ENCODE measurements around the gene ZBTB12.
"Not testable (repeated sequence)": the region's sequence is repeated elsewhere in the genome, so short reads cannot be mapped to it uniquely, and the experiment has no call there.

The ZBTB12 gene

DNA sequence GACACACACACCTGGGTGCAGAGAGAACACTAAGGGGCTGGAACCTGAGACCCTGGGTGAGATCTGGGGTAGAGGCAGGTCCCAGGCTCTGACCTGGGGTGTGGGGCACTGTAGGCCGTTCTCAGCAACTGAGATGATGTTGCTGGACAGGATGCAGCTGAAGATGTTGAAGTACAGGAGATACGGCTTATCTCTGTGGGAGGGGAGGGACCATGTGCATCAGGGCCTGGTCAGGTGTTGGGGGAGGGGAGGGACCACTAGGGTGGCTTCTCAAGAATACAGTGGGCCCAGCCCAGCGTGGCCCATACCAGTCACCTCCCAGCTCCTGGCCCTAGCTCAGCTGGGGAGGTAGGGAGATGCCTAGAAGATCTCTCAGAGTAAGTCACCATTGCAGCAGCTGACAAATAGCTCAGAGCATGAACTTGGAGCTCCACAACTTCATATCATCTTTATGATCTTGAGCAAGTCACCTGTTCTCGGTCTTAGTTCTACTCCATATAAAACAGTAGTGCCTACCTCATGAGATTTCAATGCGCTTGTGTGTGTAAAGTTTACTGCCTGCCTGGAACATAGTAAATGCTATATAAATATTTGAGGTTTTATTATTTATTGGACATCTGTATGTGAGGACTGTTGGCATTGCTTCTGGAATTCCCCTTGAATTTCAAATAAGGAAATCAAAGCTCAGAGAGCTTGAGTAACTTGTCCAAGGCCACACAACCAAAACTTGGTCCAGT is 26.9 kb downstream of the ZBTB12 start:
- no peak for DNase-seq

DNA sequence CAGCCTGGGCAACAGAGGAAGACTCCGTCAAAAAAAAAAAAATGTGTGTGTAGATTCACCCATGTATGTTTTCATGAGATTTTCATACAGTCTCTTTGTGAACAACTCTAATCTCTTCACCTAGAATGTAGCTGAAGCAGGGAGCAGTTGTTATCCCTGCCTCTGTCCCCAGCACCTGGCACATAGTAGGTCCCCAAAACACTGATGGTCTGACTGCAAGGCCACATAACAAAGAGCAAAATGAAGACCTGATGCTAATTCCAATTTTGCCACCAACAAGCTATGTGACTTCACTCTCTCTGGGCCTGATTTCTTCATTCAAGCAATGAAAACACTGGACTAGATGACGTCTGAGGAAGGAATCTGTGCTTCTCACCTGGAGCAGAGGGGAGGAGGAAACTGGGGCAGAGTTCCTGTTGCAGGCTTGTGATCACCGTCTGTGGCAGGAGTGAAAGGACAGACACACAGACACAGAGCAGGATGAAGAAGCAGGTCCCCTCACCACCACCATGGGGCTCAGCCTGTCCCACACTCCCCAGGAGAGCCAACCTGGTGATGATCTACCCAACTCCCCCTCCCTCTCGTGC is 27.7 kb downstream of the ZBTB12 start:
- DNase-seq = no peak

DNA sequence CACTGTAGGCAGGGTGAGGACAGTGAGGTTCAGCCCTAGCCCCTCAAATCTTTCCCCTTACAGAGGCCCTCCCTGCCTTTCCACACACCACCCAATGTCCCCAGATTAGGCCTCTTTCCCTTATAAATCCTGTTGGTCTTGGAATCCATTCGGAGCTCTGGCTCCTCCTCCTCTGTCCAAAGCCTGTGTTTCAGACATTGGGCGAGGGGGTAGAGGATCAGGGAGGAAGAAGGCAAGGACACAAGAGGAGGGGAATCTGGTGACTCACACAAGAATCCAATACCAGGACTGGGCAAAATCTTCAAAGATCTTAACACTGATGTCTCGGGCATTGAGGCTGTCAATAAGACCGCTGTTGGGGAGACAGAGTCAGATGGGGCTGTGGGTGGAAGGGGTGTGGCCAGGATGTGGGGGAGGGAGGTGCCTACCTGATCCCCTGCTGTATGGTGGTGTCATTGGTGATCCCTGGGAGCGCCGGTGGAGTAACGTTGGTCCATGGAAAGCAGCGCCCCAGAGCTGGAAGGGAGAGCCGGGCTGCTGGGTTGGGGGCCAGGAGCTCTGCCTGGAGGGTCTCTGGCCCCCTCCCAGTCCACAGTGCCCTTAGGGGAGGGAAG is 30.7 kb downstream of the ZBTB12 start:
- DNase-seq = no peak

DNA sequence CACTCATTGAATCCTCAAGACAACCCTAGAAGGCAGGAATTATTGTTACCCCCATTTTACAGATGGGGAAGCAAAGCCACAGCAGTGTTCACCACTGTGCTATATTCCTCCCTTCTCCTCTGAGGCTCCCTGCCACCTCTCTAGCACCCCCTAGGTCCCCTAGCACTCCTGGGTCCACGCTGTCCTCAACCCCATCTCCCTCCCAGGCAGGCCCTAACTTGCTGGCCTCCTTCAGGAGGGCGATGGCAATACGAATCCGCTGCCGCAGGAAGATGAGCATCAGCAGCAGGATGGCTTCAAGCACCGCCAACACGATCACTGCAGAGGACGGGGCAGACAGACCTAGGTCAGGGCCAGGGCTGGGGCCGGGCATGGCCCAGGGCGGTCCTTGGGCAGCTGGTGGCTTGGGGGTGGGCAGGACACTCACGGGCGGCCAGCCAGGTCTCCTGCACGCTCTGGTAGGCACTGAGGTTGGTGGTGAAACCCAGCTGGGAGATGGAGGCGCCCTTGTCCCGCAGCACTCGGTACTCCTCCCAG is 31.4 kb downstream of the ZBTB12 start:
- no peak for DNase-seq

DNA sequence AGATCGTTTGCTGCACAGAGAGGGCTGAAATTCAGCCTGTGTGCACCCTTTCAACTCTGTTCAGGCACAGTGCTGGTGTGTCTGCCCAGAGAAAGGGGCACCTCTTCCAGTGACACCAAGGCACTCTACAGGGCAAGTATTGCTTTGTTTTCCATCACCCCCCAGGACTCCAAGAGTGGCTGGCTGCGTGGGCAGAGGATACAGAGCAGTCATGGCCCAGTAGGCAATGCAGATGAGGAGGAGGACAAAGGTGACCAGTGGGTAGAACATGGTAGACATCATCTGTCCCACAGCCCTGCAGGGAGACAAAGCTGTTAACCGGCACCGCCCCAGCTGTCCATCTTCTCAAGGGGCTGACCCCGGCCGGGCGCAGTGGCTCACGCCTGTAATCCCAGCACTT is 32.5 kb downstream of the ZBTB12 start:
- DNase-seq = no peak

DNA sequence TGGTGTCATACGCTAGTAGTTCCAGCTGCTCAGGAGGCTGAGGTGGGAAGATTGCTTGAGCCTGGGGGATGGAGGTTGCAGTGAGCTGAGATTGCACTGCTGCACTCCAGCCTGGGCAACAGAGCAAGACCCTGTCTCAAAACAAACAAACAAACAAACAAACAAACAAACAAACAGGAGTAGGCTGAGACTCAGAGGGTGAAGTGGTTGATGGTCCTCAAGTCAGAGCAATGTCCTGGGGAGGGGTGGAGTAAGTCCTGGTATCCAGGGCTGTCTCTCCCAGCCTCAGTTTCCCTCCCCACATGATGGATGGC is 33.3 kb downstream of the ZBTB12 start:
- not testable (repeated sequence) for DNase-seq

DNA sequence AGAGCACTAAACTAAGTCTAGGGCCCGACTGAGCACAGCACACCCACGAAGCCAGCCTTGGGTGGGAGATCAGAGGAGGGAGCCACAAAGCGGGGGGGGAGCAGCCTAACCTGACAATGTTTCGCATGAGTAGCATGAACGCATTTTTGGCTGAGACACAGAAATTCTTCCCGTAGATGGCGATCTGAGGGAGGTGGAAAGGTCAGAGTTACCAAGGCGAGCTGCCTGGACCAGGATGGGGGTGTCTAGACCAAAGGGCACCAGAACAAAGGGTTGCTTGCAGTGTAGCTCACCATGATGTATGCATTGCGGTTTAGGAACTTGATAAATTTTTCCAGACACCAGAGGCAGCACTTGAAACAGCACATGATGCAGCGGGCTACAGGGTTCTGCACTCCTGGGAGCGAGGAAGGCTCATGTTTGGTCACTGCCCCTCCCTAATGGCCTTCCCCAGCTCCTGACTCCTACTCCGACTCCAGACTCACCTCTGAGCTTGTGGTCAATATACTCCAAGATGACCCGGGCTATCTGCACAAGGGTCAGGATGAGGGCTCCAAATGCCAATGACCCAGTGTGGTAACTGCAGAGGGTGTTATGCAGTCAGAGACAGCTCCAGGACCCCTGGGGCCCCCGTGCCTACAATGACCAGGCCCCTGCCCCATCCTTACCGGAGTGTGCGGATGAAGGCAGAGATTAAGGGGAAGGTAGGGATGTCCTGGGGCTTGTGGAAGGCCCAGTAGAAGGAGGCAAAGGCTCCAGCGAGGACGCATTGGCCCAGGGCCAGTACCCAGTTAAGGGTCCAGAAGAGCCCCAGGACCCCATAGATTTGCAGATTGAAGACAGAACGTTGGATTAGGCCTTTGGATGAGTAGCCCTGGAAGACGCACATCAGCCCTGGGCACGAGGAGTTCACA is 36.4 kb downstream of the ZBTB12 start:
- DNase-seq = no peak

DNA sequence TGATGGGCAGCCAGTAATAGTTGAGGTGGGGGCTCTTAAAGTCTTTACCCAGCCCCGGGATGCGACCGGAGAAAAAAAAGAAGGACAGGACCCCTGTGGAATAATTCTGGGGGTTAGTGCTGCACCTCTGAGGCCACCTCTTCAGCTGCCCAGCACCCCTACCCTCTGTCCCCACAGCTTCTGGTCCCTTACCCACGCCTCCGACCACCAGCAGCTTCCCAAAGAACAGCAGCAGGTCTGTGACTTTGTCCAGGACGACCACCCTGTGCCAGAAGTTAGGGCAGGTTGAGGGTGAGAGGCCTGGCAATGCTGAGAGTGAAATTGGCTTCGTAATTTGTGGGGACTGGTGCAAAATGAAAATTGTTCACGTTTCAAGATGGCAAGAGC is 37.1 kb downstream of the ZBTB12 start:
- DNase-seq = no peak

DNA sequence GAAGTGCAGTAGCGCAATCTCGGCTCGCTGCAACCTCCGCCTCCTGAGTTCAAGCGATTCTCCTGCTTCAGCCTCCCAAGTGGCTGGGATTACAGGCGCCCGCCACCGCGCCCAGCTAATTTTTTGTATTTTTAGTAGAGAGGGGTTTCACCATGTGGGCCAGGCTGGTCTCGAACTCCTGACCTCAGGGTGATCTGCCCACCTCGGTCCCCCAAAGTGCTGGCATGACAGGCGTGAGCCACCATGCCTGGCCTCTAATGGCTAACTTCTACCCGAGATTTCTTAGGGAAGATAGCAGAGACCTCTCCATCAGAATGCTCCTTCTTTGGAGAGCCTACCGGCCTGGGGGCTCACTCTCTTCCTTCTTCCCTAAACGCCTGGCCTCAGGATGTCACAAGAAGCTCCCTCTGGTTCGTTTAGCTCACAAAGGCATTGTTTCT is 37.7 kb downstream of the ZBTB12 start:
- not testable (repeated sequence) for DNase-seq

DNA sequence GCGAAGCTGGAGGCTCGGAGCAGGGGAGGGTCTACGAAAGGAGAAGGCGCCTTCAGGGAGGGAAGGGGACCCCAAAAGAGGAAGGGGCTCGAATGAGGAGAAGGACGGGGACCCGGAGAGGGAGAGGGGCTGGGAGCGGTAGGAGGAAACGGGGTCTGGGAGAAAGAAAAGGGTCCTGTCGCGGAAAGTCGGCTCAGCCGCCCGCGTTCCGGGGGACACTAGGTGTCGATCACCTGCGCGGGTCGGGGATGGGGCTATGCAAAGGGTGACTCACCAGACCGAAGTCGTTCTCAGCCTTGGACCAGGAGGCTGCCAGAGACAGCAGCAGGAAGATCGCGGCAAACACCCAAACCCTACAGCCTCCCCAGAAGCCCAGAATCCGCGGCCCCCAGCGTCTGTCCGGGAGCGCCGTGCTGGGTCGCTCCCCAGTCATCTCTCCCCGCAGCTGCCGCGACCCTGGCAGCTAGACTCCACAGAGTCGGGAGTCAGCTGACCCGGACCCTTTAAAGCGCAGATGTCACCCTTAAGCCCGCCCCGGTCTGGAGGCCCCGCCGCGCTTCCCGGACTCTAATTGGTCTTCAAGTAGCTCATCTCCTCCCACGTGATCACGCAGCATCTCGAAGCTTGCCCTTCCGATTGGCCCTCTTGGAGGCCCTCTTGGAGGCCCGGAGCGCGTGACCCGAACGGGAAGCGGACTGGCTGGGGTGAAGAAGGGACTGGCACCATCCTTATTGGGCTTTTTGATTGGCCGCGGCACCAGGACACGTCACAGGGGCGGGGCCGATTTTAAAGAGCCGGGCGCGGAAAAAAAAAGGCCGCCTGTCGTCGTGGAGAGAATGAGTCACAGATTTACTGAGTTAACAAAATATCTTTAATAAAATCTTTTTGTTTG is 39.3 kb downstream of the ZBTB12 start, which contains the start of gene NEU1:
NEU1 (minus strand) TSS at position 478 of the 892 bp plus-strand sequence; CDS start at position 433, 45 bp downstream.
- peak; percentile 100 for DNase-seq

DNA sequence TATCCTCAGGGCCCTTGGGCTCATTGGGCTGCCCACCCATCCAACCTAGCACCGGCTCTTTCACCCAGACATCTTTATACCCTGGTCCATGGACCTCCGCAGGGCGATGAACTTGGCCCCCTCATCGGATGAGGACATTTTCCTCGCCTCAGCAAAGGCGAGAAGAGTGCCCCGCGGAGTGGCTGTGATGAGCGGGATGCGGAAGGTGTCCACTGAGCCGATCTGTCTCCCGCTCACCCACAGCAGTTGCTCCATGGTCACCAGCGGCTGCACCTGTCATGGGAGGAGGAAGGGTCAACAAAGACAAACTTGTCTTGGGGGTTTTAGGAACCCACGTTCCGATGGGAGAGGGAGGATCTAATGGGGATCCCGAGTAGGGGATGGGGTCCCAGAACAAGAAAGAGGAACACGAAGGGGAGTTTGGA is 40.0 kb downstream of the ZBTB12 start:
- no peak for DNase-seq

DNA sequence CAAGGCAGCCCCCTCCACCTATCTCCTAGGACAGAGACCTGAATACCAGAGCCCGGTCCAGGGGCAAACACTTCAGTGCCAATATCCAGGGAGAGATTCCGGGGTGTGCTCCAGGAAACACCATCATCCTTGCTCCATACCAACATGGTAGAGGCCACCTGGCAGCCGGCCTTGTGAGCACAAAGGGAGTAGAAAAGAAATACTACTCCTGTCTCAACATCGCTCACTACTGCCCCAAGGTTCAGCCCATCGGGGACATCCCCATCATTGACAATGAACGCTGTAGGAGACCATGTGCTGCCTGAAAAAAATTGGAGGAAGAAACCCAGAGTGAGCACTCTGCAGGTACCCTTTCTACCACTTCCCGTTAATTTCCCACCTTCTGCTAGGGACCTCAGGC is 40.7 kb downstream of the ZBTB12 start:
- DNase-seq = no peak

DNA sequence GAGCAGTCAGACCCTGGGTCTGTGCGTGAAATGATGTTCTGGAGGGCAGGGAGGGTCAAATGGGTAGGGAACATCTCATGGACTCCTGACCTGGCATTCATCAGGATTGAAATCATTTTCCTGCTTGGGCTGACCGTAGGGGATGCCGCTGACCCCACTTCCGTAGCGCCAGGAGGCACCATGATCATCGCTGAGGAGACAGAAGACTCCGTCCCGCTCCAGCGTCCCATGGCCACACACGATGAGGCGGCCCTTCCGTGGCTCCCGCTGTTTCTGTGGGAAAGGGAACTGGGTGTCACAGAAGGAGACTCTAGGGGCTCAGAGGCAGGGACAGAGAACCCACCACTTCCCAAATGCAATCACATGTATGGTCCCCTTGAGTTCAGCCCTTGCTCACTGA is 41.5 kb downstream of the ZBTB12 start:
- DNase-seq = no peak

DNA sequence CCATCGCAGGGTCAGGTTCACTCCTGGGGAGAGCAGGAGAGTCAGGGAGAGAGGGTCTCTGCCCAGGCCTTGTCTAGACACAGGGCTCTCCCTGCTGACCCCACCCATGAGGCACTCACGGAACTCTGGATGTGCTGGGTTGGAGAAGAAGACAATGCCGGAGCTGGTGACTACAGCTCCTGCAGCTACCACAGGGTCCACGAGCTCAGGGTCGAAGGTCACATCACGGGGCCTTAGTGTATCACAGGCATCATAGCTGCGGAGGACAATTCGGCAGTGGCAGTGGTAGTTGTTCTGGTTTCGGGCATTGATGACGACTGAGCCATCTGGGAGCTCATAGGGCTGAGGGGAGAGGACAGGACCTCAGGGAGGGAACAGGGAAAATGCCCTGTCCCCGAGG is 42.0 kb downstream of the ZBTB12 start:
- no peak for DNase-seq

DNA sequence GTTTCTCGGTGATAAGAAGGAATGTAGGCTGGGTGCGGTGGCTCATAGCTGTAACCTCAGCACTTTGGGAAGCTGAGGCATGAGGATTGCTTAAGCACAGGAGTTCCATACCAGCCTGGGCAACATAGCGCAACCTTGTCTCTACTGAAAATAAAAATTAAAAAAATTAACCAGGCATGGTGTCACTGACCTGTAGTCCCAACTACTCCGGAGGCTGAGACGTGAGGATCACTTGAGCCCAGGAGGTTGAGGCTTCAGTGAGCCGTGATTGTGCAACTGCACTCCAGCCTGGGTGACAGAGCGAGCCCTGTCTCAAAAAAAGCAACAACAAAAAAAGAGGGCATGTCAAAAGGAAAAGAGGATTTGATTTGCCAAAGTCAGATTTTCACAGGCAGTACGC is 43.2 kb downstream of the ZBTB12 start:
- DNase-seq = no peak

DNA sequence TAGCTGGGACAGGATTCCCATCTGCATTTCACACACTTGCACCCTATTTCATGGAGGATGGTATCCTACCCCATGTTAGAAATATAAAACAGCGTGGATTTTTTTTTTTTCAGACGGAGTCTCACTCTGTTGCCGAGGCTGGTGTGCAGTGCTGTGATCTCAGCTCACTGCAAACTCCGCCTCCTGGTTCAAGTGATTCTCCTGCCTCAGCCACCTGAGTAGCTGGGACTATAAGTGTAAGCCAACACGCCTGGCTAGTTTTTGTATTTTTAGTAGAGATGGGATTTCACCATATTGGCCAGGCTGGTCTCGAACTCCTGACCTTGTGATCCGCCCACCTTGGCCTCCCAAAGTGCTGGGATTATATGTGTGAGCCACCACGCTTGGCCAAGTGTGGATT is 44.1 kb downstream of the ZBTB12 start:
- not testable (repeated sequence) for DNase-seq

DNA sequence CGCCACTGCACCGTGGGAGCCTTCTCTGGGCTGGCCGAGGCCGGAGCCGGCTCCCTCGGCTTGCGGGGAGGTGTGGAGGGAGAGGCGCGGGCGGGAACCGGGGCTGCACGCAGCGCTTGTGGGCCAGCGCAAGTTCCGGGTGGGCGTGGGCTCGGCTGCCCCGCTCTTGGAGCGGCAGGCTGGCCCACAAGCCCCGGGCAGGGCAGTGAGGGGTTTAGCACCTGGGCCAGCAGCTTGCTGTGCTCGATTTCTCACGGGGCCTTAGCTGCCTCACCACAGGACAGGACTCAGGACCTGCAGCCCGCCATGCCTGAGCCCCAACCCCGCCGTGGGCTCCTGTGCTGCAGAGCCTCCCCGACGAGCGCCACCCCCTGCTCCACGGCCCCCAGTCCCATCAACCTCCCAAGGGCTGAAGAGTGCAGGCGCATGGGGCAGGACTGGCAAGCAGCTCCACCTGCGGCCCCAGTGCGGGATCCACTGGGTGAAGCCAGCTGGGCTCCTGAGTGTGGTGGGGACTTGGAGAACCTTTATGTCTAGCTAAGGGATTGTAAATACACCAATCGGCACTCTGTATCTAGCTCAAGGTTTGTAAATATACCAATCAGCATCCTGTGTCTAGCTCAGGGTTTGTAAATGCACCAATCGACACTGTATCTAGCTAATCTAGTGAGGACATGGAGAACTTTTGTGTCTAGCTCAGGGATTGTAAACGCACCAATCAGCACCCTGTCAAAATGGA is 49.7 kb downstream of the ZBTB12 start:
- DNase-seq = not testable (repeated sequence)

DNA sequence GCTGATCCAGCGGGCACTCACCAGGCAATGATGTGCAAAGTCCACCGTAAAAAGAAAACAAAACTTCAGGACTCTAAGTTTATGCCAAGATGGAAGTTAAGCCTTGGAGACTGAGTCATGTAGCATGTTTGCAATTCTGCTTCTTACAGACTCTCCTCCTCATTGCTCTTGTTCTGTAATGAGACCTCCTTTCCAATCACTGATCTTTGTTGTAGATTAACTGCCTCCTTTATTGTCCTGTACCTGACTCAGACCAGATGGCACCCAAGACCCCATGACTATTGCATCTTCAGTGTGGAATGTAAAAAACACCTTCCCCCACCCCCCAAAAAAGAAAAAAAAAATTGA is 50.4 kb downstream of the ZBTB12 start:
- no peak for DNase-seq

DNA sequence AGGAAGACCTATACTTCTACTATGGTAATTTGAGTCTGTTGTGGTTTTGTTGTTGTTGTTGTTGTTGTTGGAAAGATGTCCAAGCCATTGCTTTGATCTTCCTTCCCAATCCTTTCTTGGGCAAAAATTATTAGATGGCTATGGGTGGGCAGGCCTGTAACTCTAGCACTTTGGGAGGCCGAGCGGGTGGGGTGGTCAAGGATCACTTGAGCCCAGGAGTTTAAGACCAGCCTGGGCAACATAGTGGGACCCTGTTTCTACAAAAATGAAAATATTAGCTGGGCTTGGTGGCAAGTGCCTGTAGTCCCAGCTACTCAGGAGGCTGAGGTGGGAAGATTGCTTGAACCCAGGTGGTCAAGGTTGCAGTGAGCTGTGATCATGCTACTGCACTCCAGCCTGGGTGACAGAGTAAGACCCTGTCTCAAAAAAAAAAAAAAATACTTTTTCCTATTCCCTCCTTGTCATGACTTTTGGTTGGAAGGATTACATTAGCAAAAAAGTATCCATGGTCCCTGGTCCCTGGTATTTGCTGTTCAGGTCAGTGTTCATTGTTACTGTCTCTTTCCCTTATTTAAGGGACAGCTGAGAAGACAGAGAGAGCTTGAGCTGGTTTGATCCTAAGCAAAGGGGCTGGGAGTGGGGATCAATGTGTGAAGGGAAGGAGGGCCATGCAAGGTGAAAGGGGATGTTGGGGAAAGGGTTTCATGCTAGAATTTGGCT is 51.0 kb downstream of the ZBTB12 start:
- DNase-seq = no peak
